Neural crest cell (in vitro differentiated cells): ENCODE results near the gene FANCC. TPM values are rescaled to one million over a fixed set of nuclear protein-coding genes. Genes with fewer than 3 reads are reported as not detected.

Experiments
- DNase-seq: peaks from one replicate; pipeline ENCODE4 v3.0.0; 2021; ENCODE audit warnings: low read depth, mixed read lengths, low spot score
- H3K27ac Mint-ChIP-seq: one replicate; pipeline ENCODE4 v1.8.0; 2021; ENCODE audit warnings: mild to moderate bottlenecking, mixed read lengths; ENCODE audit not compliant: unreplicated experiment
- H3K27me3 Mint-ChIP-seq: 2 replicates; pipeline ENCODE4 v1.8.0; 2021; ENCODE audit warnings: low read depth, mild to moderate bottlenecking, mixed read lengths
- H3K36me3 Mint-ChIP-seq: 2 replicates; pipeline ENCODE4 v1.8.0; 2021; ENCODE audit warnings: low read depth, mild to moderate bottlenecking, mixed read lengths
- H3K4me1 Mint-ChIP-seq: 2 replicates; pipeline ENCODE4 v1.8.0; 2021; ENCODE audit warnings: mixed read lengths
- H3K4me3 Mint-ChIP-seq: one replicate; pipeline ENCODE4 v1.8.0; 2021; ENCODE audit warnings: mild to moderate bottlenecking, mixed read lengths
- H3K9me3 Mint-ChIP-seq: 2 replicates; pipeline ENCODE4 v1.8.0; 2021; ENCODE audit warnings: mixed read lengths
- total RNA-seq: library from RNA; stranded (reverse); gene quantifications from 2 replicates; pipeline ENCODE4 v1.2.1, GENCODE V29; 2021
- TF ChIP-seq, protein P1 (sequence below): fragments of 200-600 bp; sonication (generic); conservative IDR thresholded peaks from 2 replicates; pipeline ENCODE4 v1.5.0; 2021; ENCODE audit warnings: antibody characterized with exemption, mild to moderate bottlenecking

The FANCC gene
- total RNA-seq, 1 donor from 2014 or later, result 24.6 TPM

DNA sequence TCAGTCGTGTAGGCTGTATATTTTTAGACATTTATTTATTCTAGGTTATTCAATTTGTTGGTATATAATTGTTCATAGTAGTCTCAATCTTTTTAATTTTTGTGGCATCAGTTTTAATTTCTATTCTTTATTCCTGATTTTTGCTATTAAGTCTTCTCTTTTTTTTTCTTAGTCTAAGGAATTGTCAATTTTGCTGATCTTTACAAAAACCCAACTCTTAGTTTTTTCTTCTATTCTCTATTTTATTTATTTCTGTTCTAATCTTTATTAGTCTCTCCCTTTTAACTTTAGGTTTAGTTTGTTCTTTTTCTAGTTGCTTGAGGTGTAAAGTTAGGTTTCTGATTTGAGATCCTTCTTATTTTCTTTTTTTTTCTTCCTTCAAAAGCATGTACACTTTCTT is 152.5 kb downstream of the FANCC start:
- H3K36me3 Mint-ChIP-seq, result peaks cover 52% of the 10 kb centered on the region
- no peaks in the 10 kb centered on the region for H3K27me3 Mint-ChIP-seq
- no peak for DNase-seq

DNA sequence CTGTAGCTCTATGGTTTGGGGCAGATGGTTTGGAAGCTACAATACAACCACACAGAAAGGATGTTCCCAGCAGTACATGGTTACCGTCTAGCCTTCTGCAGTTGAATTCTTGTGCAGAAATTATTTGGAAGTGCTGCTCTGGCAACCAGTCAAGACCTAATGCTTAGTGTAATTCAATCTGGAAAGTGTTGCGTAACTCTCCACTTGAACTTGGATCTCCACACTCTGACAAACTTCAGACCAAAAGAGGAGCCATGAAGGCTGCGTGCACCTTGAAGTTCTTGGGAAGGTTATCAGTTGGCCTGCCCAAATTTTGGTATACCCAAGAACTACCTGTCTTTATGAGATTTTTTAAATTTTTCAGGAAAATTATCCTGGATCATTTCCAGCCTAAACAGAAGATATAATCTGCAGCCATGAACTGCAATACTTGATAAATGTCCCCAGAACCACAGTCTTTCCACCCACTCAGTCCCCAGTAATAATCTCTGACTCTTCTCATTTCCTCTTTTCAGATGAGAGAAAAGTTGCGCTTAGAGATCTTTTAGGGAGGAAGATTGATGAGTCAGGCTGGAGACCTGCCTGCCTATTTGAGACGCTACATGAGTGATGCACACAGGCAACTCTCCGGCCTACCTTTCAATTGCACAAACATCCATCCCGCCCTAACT is 159.9 kb downstream of the FANCC start:
- Mint-ChIP-seq H3K4me1 (no peaks in the 10 kb centered on the region), H3K27me3 (no peaks in the 10 kb centered on the region), H3K27ac (peak overlapping the region; percentile 1), H3K36me3 (peaks cover 30% of the 10 kb centered on the region), H3K4me3 (no peak overlapping the region), H3K9me3 (peaks cover 7% of the 10 kb centered on the region)
- TF ChIP-seq, protein P1, sequence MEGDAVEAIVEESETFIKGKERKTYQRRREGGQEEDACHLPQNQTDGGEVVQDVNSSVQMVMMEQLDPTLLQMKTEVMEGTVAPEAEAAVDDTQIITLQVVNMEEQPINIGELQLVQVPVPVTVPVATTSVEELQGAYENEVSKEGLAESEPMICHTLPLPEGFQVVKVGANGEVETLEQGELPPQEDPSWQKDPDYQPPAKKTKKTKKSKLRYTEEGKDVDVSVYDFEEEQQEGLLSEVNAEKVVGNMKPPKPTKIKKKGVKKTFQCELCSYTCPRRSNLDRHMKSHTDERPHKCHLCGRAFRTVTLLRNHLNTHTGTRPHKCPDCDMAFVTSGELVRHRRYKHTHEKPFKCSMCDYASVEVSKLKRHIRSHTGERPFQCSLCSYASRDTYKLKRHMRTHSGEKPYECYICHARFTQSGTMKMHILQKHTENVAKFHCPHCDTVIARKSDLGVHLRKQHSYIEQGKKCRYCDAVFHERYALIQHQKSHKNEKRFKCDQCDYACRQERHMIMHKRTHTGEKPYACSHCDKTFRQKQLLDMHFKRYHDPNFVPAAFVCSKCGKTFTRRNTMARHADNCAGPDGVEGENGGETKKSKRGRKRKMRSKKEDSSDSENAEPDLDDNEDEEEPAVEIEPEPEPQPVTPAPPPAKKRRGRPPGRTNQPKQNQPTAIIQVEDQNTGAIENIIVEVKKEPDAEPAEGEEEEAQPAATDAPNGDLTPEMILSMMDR, result no peak
- no peak for DNase-seq

More for the DNA sequence above, 152.5 kb downstream of the FANCC start:
- H3K4me3 Mint-ChIP-seq, result no peak overlapping the region
- peaks cover 5% of the 10 kb centered on the region for H3K4me1 Mint-ChIP-seq
- no peak overlapping the region for H3K27ac Mint-ChIP-seq
- TF ChIP-seq, protein P1, result no peak
- peaks cover 12% of the 10 kb centered on the region for H3K9me3 Mint-ChIP-seq

DNA sequence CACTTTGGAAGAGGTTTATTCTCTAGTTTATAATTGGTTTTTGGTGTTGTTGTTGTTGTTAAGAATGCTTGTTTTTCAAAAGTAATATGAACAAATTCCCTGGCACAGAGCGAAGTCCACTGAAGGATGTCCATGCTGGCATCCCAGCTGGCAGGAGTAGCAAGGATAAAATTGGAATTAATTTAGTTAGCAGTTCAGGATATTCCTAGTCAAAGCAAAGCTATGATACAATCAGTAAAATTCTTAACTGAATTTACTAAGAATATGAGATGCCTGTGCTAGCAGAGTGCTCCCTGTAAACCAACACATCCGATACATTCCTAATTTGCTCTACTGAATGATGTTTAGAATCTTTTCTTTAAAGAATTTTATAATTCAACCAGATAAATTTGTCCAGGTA is 161.4 kb downstream of the FANCC start:
- no peak overlapping the region for H3K4me3 Mint-ChIP-seq

DNA sequence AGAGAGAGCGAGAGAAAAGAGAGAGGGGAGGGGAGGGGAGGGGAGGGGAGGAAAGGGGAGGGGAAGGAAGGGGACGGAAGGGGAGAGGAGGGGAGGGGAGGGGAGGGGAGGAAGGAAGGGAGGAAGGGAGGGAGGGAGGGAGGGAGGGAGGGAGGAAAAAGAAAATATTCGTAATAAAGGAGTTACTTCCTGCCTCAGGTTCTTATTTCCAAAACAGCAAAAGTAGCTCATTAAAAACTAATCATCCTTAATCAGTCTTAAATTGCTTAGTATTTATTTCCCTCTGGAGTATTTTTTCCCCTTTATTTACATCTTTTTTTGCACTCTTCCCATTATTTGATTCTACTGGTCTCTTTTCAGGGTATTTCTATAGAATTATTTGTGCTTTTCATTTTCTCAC is 162.3 kb downstream of the FANCC start:
- Mint-ChIP-seq H3K4me3 (no peak overlapping the region), H3K4me1 (peaks cover 6% of the 10 kb centered on the region), H3K9me3 (peaks cover 4% of the 10 kb centered on the region), H3K27me3 (no peaks in the 10 kb centered on the region), H3K27ac (no peak overlapping the region), H3K36me3 (peaks cover 12% of the 10 kb centered on the region)
- DNase-seq, result no peak
- TF ChIP-seq, protein P1, result no peak

More for the DNA sequence above, 161.4 kb downstream of the FANCC start:
- DNase-seq, result no peak
- peaks cover 17% of the 10 kb centered on the region for H3K36me3 Mint-ChIP-seq
- TF ChIP-seq, protein P1, result no peak
- H3K4me1 Mint-ChIP-seq, result no peaks in the 10 kb centered on the region
- H3K27me3 Mint-ChIP-seq, result no peaks in the 10 kb centered on the region
- no peak overlapping the region for H3K27ac Mint-ChIP-seq
- peaks cover 4% of the 10 kb centered on the region for H3K9me3 Mint-ChIP-seq

DNA sequence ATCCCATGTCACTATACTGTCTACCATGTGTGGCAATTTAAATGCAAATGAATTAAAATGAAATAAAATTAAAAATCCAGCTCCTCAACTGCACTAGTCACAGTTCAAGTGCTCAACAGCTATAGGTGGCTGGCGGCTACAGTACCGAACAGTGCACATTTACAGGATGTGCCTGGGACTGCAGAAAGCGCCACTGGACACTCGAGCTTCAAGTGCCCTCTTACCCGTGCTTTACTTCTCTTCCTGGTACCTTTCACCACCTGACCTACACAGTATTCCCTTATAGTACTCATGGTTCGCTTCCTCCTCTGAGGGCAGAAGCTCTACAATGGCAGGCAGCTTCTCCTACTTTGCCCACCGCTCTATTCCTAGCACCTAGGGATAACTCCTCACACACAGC is 166.6 kb downstream of the FANCC start:
- TF ChIP-seq, protein P1, result no peak
- H3K27ac Mint-ChIP-seq, result no peak overlapping the region
- H3K36me3 Mint-ChIP-seq, result peaks cover 3% of the 10 kb centered on the region
- H3K9me3 Mint-ChIP-seq, result no peaks in the 10 kb centered on the region
- H3K27me3 Mint-ChIP-seq, result no peaks in the 10 kb centered on the region
- no peak overlapping the region for H3K4me3 Mint-ChIP-seq
- no peak for DNase-seq
- peaks cover 16% of the 10 kb centered on the region for H3K4me1 Mint-ChIP-seq
